GM10266 (cell line): Measurements from ENCODE around the gene RAP1GDS1.
A peak's percentile ranks its signal among the peaks of the same experiment; 100 is the strongest.
"Not testable (repeated sequence)": the region's sequence is repeated elsewhere in the genome, so short reads cannot be mapped to it uniquely, and the experiment has no call there.

ENCODE experiments used
- DNase-seq: peaks from one replicate; pipeline ENCODE4 v3.0.0; 2012; ENCODE audit errors: extremely low spot score
- TF ChIP-seq, protein P1 (sequence below): IDR thresholded peaks from 2 replicates; pipeline ENCODE4 v1.5.1; 2012; ENCODE audit warnings: mild to moderate bottlenecking, low read depth; ENCODE audit not compliant: control insufficient read depth, insufficient read depth; ENCODE audit errors: missing control alignments

RAP1GDS1 gene

DNA sequence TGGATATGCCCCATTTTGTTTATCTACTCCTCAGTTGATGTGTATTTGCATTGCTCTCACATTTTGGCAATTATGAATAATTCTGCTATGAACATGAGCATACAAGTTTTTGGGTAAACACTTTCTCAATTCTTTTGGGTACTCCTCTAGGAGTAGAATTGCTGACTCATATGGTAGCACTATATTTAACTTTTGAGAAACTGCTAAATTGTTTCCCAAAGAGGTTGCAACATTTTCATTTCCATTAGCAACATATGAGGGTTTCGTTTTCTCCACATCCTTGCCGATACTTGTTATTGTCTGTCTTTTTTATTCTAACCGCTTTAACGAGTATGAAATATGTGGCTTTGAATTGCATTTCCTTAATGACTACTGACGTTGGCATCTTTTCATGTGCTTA lies 211.9 kb downstream of the RAP1GDS1 start:
- TF ChIP-seq, protein P1, sequence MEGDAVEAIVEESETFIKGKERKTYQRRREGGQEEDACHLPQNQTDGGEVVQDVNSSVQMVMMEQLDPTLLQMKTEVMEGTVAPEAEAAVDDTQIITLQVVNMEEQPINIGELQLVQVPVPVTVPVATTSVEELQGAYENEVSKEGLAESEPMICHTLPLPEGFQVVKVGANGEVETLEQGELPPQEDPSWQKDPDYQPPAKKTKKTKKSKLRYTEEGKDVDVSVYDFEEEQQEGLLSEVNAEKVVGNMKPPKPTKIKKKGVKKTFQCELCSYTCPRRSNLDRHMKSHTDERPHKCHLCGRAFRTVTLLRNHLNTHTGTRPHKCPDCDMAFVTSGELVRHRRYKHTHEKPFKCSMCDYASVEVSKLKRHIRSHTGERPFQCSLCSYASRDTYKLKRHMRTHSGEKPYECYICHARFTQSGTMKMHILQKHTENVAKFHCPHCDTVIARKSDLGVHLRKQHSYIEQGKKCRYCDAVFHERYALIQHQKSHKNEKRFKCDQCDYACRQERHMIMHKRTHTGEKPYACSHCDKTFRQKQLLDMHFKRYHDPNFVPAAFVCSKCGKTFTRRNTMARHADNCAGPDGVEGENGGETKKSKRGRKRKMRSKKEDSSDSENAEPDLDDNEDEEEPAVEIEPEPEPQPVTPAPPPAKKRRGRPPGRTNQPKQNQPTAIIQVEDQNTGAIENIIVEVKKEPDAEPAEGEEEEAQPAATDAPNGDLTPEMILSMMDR = no peak
- no peak for DNase-seq

DNA sequence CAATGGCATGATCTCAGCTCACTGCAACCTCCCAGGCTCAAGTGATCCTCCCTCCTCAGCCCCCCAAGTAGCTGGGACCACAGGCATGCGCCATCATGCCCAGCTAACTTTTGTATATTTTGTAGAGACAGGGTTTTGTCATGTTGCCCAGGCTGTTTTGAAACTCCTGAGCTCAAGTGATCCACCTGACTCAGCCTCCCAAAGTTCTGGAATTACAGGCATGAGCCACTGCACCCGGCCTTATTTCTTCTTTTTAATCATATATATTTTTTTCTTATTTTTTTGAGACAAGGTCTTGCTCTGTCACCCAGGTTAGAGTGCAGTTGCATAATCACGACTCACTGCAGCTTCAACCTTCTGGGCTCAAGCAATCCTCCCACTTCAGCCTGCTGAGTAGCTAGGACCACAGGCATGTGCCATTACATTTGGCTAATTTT lies 213.2 kb downstream of the RAP1GDS1 start:
- TF ChIP-seq, protein P1 = no peak
- DNase-seq = no peak

DNA sequence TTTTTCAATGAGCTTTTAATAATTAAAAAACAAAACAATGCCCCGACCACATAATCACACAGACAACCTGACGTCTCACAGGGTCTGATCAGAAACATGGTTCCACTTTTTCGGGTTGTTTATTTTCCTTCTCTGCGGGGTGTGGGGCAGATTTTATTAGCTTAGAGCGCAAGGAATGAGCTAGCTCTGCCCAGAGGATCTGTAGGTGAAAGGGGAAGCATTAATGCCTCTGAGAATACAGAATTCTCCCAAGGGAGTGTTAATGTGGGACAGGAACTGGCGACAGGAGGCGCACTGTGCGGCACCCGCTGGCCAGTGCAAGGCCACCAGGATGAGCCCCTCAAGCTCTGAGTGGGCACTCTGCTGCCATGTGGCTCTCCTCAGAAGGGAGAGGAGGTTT lies 215.7 kb downstream of the RAP1GDS1 start:
- TF ChIP-seq, protein P1 = no peak
- DNase-seq = no peak

DNA sequence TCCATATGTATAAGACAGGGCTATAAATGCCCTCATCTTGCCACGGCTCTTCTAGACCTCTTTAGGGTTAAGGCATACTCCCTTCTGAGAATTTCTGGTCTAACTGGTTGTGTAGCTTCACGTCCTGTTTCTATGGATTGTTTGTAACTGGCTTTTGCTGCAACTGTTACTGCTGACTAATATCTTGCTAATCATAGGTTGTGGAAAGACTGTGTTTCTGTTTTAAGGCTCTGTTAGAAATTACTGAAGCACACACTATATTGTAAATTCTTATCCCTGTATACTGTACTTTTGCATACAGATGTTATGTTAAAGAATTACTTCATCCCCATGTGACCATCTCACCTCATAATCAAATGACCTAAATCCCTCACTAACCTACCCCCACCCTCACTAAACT lies 218.4 kb downstream of the RAP1GDS1 start:
- DNase-seq = not testable (repeated sequence)

DNA sequence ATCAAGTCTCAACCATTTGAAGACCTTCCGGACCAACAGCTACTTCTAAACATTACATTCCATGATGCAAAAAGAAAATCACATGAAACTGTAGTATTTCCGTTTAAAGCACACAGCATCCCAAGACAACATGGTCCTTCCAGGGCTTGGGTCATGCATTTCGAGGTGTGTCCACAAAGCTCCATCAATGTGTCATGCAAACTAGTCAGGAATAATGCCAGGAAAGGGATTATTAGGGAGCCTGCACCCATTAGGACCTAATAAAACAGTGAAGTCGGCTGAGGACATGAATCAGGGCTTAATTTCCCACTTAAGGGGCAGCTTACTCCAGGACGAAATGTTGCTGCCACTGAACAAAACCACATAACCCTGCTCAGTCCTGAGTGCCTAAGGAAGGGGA lies 219.4 kb downstream of the RAP1GDS1 start:
- no peak for DNase-seq
- TF ChIP-seq, protein P1 = no peak

DNA sequence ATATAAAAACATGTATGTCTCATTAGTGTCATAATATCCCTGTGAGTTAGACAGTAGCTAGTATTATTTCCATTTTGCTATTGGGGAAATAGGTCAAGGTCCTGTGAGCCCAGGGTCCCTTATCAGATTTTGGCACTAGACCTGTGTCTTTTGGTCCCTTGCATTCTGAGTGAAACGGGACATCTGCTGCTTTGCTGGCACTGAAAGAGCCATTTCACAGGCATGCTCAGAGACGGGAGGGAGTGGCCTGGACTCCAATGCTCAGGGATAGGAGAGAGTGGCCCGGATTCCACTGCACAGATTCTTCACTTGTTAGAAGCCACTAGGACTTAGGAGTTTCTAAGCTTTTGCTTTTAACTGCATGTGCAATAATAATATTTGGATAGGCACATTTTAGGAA lies 220.0 kb downstream of the RAP1GDS1 start:
- TF ChIP-seq, protein P1 = no peak
- DNase-seq = no peak

DNA sequence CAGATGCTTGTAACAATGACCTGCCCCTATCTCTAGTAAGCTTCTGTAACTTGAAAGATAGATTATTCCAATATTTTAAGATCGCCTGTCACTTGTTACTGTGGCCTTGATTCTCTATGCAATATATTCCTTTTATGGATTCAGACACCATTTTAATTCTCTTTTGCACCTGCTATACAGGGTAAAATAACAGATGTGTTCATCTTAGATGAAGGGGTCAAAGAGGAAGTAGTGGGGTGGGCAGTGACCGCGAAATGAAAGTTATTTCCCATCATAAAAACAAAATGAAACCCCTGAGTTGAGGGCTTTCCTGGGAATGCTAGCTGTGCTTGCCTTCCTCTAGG lies 221.3 kb downstream of the RAP1GDS1 start:
- no peak for DNase-seq
- TF ChIP-seq, protein P1 = no peak

DNA sequence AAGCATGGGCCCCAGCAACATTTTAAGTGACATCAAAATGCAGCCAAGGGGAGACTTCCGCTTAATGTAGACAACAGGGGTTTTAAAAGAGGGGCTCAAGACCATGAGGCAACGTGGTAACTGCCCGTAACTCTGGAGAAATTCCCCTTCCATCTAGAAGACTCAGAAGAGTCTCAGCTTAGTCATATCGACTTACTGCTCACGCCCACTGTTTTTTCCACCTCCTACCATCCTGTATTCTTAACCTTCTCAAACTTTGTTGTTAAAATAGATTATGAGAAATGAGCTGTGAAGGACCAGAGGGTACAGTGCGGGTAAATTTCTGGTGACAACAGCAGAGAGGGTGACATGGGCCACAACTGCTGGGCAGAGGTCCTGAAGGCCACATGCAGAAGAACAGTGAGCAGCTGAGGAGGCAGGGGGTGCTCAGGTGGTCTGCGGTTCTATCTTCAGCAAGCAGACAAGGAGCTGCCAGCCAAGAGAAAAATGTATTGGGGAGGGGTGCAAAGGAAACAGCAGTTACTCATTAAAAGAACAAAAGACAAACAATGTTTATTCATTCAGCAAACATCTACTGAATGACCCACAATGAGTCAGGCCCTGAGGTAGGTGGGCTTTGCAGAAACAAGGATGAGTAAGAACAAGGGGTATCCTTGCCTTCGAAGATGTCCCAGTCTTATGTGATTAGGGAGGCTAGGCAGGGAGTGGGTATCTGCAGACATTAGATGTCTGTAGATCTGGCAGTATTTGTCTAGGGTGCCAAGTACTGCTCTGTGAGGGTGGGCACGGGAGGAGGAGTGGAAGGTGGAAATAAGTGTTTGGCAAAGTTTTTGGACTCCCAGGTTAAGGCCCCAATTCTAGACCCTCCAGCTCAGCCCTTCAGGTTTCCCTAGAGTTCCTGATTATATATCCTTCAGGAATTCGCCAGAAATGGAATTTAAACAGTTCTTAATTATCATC lies 221.9 kb downstream of the RAP1GDS1 start:
- TF ChIP-seq, protein P1 = no peak
- DNase-seq = peak; percentile 66
